HG03571 (cell line): ENCODE data around the gene BRINP3.
"Not testable (repeated sequence)": the region's sequence is repeated elsewhere in the genome, so short reads cannot be mapped to it uniquely, and the experiment has no call there.

Source experiments
- ATAC-seq: cut with Tn5 transposase; IDR thresholded peaks from one replicate; pipeline ENCODE4 v1.9.1; 2021; ENCODE audit not compliant: unreplicated experiment

Gene BRINP3

GRCh38 chr1:190124068-190124467 is 353.6 kb downstream of the BRINP3 start:
- no peak for ATAC-seq

GRCh38 chr1:190120564-190120963 is 357.1 kb downstream of the BRINP3 start:
- ATAC-seq, result not testable (repeated sequence)

GRCh38 chr1:190119683-190120082 is 358.0 kb downstream of the BRINP3 start:
- ATAC-seq, result no peak

GRCh38 chr1:190116921-190117320 is 360.7 kb downstream of the BRINP3 start:
- ATAC-seq, result no peak

- no peak for ATAC-seq
Measured at GRCh38 chr1:190104961-190105360, 372.7 kb downstream of the BRINP3 start.

GRCh38 chr1:190102757-190103326 is 374.8 kb downstream of the BRINP3 start:
- no peak for ATAC-seq

- ATAC-seq, result no peak
Measured at GRCh38 chr1:190101756-190102155, 375.9 kb downstream of the BRINP3 start.

- no peak for ATAC-seq
Measured at GRCh38 chr1:190098756-190099155, 378.9 kb downstream of the BRINP3 start.

- no peak for ATAC-seq
Measured at GRCh38 chr1:190098107-190098506, 379.6 kb downstream of the BRINP3 start.

GRCh38 chr1:190095596-190095995 is 382.1 kb downstream of the BRINP3 start:
- no peak for ATAC-seq

- ATAC-seq, result no peak
Measured at GRCh38 chr1:190084552-190084951, 393.1 kb downstream of the BRINP3 start.

GRCh38 chr1:190068304-190068703 is 409.4 kb downstream of the BRINP3 start:
- no peak for ATAC-seq

GRCh38 chr1:190067592-190067991 is 410.1 kb downstream of the BRINP3 start:
- no peak for ATAC-seq

- no peak for ATAC-seq
Measured at GRCh38 chr1:190066011-190066410, 411.7 kb downstream of the BRINP3 start.

GRCh38 chr1:190049314-190049713 is 428.4 kb downstream of the BRINP3 start:
- ATAC-seq, result no peak
